GM12873 (cell line): ENCODE data around the gene NTMT1.

Experiments
- CTCF ChIP-seq: IDR thresholded peaks from 2 replicates; pipeline ENCODE4 v1.5.1; 2012; ENCODE audit warnings: low read depth, mild to moderate bottlenecking, moderate library complexity, low read length, control low read depth; ENCODE audit not compliant: insufficient read depth; ENCODE audit errors: missing control alignments

Gene NTMT1

DNA sequence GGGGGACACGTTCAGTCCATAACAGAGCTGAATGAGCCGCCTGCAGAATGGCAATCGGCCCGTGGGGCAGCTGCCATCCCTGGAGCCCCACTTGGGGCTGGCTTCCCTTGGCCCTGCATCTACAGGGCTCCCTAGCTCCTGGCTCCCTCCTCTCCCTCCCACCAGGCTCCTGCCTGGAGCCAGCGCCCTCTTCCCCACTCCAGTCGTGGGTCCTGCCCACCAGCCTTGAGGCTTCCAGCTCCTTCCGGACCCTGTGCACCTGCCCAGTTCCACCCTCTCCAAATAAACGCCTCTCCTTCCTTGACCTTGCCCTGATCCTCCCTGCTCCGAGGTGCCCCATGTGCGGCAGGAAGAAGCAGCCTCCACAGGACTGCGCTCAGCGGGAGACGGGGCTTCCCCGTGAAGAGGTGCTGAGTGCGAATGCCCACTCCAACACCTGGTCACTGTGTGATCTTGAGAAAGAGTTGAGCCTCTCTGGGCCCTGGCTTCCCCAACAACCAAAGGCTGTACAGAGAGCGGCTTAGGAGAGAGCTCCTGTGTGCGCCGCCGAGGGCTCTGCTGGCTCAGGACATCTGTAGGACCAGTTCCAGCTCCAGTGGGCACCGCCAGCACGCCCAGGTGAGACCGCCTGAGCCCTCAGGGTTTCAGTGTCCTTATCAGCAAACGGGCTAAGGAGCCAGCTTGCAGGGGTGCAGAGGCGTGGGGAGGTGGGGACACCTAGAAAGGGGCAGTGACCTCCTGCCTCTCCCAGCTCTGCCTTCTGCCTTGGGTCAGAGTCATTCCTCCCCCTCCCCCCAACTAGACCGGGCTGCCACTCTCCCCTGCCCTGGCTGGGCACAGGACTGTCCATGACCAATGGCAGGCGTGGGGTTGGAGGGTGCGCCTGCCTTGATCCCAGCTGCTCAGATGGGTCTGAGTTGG, 17.1 kb upstream of the NTMT1 start:
- no peak for TF ChIP-seq CTCF

DNA sequence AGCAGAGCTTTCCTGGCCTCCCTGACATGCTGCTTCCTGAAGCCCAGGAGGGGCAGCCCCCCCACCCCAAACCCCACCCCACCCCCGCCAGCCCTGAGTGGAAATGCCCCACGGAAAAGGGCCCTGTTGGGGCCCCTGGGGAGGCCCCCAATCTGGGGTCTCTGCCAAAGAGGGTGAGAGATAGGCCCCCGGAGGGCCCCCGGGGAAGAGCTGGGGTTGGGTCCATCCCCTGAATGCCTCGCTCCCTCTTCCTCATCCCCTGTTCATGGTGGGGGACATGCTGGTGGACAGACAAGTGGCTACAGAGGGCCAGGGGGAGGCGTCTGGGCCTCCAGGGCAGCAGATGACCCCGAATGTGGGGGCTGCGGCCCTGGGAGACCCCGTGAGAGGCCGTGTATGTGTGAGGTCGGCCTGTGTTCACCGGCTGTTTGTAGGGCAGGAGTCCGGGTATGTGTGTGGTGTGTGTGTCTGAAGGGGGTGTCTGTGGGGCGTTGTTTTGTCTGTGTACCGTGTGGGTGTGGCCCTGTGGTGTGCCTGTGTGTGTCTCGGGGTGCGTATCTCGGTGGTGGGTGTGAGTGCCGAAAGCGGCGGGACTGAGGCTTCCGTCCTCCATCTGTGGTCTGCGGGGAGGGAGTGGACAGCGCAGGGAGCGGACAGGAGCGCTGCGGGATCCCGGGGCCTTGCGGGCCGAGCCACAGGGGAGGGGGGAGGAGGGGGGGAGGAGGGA, 16.3 kb upstream of the NTMT1 start:
- TF ChIP-seq CTCF: no peak

DNA sequence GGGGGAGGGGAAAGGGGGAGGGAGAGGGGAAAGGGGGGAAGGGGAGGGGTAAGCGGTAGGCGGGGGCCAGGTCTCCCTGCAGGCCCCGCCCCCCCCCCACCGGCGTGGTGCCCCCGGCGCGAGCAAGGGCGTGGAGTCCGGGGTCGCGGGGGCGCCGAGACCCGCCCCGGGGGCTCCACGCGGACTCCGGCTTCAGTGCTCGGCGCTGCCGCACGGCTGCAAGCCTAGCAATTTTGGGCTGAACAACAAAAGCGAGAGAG, 15.8 kb upstream of the NTMT1 start:
- no peak for TF ChIP-seq CTCF

GRCh38 chr9:129610473-129611306, 15.3 kb upstream of the NTMT1 start:
- peak; percentile 85 for TF ChIP-seq CTCF

GRCh38 chr9:129611307-129611800, 14.6 kb upstream of the NTMT1 start:
- no peak for TF ChIP-seq CTCF

DNA sequence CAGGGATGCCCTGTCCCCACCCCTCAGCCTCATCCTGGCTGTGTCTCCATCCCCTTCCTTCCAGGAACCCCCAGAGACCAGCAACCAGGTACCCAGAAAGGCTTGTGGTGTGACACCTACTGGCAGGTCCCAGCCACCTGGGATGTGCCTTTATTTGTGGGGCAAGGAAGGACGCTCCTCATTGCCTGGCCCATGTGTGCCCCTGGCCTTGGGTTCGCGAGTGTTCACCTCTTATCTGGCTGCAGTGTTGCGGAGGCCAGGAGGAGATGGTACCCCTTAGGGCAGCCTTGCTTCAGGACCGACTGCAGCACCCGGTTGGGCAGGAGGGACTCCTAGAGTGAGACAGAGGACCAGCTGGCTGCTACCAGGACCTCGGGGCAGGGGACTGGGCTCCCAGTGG, 13.8 kb upstream of the NTMT1 start:
- no peak for TF ChIP-seq CTCF

- no peak for TF ChIP-seq CTCF
These were observed 13.0 kb upstream of the NTMT1 start for GRCh38 chr9:129612815-129613519.
